Neural cell (in vitro differentiated cells): ENCODE results near the gene PAAF1. TPM values are rescaled to one million over a fixed set of nuclear protein-coding genes. Genes with fewer than 3 reads are reported as not detected.

Source experiments
- H2AFZ ChIP-seq: fragments of 200-600, 300-800 bp; sonication (generic), shearing (Covaris generic); 2 replicates; pipeline ENCODE4 v1.6.0; 2014; ENCODE audit warnings: low read depth, mild to moderate bottlenecking, antibody characterized with exemption, low read length, moderate library complexity
- H3F3A ChIP-seq: fragments of 200-600 bp; shearing (Covaris generic); 2 replicates; pipeline ENCODE4 v1.6.1; 2016; ENCODE audit warnings: mild to moderate bottlenecking, moderate library complexity, mixed read lengths, antibody characterized with exemption, low read length; ENCODE audit not compliant: insufficient read depth, poor library complexity, severe bottlenecking
- H3K27ac ChIP-seq: fragments of 200-600, 300-800 bp; sonication (generic), shearing (Covaris generic); 2 replicates; pipeline ENCODE4 v1.5.1; 2014; ENCODE audit warnings: mild to moderate bottlenecking, low read length, moderate library complexity
- H3K27me3 ChIP-seq: fragments of 300-800, 200-600 bp; sonication (generic), shearing (Covaris generic); 2 replicates; pipeline ENCODE4 v1.6.0; 2014; ENCODE audit warnings: mild to moderate bottlenecking, low read depth, low read length, moderate library complexity; ENCODE audit not compliant: insufficient read depth
- H3K36me3 ChIP-seq: fragments of 300-800, 200-600 bp; sonication (generic), shearing (Covaris generic); 2 replicates; pipeline ENCODE4 v1.5.1; 2014; ENCODE audit warnings: mild to moderate bottlenecking, antibody characterized with exemption, low read length, moderate library complexity; ENCODE audit not compliant: insufficient read depth
- H3K4me2 ChIP-seq: fragments of 300-800, 200-600 bp; sonication (generic), shearing (Covaris generic); 2 replicates; pipeline ENCODE4 v1.6.0; 2014; ENCODE audit warnings: mild to moderate bottlenecking, low read length
- H3K4me3 ChIP-seq: fragments of 300-800, 200-600 bp; sonication (generic), shearing (Covaris generic); 2 replicates; pipeline ENCODE4 v1.5.1; 2014; ENCODE audit warnings: mild to moderate bottlenecking, low read length, moderate library complexity
- H3K79me2 ChIP-seq: fragments of 200-600 bp; shearing (Covaris generic); replicated peaks from 2 replicates; pipeline ENCODE4 v1.6.0; 2014; ENCODE audit warnings: mild to moderate bottlenecking, low read length, moderate library complexity; ENCODE audit not compliant: insufficient read depth
- H3K9ac ChIP-seq: fragments of 300-800, 200-600 bp; sonication (generic), shearing (Covaris generic); 2 replicates; pipeline ENCODE4 v1.6.1; 2016; ENCODE audit warnings: mild to moderate bottlenecking, low read length, mixed read lengths
- H3K9me2 ChIP-seq: fragments of 200-600 bp; shearing (Covaris generic); 2 replicates; pipeline ENCODE4 v1.6.1; 2016; ENCODE audit warnings: mild to moderate bottlenecking, low read length, mixed read lengths; ENCODE audit not compliant: insufficient read depth
- H3K9me3 ChIP-seq: fragments of 200-600, 300-800 bp; sonication (generic), shearing (Covaris generic); 2 replicates; pipeline ENCODE4 v1.6.1; 2016; ENCODE audit warnings: mild to moderate bottlenecking, mixed run types, low read length, moderate library complexity, mixed read lengths
- H4K20me1 ChIP-seq: fragments of 200-600 bp; shearing (Covaris generic); 2 replicates; pipeline ENCODE4 v1.6.1; 2016; ENCODE audit warnings: mild to moderate bottlenecking, mixed run types; ENCODE audit not compliant: insufficient read depth
- CTCF ChIP-seq: fragments of 450-650 bp; IDR thresholded peaks from 2 replicates; pipeline ENCODE4 v1.5.1; 2014; ENCODE audit warnings: antibody characterized with exemption, mild to moderate bottlenecking, moderate library complexity; ENCODE audit not compliant: poor library complexity, severe bottlenecking
- EP300 ChIP-seq: fragments of 450-650 bp; conservative IDR thresholded peaks from 2 replicates; pipeline ENCODE4 v1.6.1; 2014; ENCODE audit warnings: antibody characterized with exemption, mild to moderate bottlenecking, moderate library complexity; ENCODE audit not compliant: poor library complexity, severe bottlenecking
- EZH2 ChIP-seq: fragments of 200-600, 300-800 bp; shearing (Covaris generic), sonication (generic); IDR thresholded peaks from 2 replicates; pipeline ENCODE4 v1.6.1; 2014; ENCODE audit warnings: antibody characterized with exemption, low read length, borderline replicate concordance, mild to moderate bottlenecking; ENCODE audit not compliant: insufficient read depth, poor library complexity, severe bottlenecking
- MXI1 ChIP-seq: fragments of 450-650 bp; conservative IDR thresholded peaks from 2 replicates; pipeline ENCODE4 v1.6.1; 2014; ENCODE audit warnings: antibody characterized with exemption, mild to moderate bottlenecking; ENCODE audit not compliant: poor library complexity, severe bottlenecking
- POLR2AphosphoS5 ChIP-seq: IDR thresholded peaks from 2 replicates; pipeline ENCODE4 v1.6.1; 2012
- RAD21 ChIP-seq: fragments of 450-650 bp; conservative IDR thresholded peaks from 2 replicates; pipeline ENCODE4 v1.6.1; 2014; ENCODE audit warnings: antibody characterized with exemption, mild to moderate bottlenecking, moderate library complexity
- SMC3 ChIP-seq: fragments of 450-650 bp; conservative IDR thresholded peaks from 2 replicates; pipeline ENCODE4 v1.6.1; 2014; ENCODE audit warnings: antibody characterized with exemption, mild to moderate bottlenecking, moderate library complexity; ENCODE audit not compliant: poor library complexity
- TAF1 ChIP-seq: IDR thresholded peaks from 2 replicates; pipeline ENCODE4 v1.6.1; 2012; ENCODE audit warnings: low read depth
- polyA plus RNA-seq: library from polyadenylated mRNA; depleted of rRNA; stranded (reverse); fragments of >200 nt; gene quantifications from 2 replicates; pipeline ENCODE4 v1.2.3, GENCODE V29; 2014
- TF ChIP-seq, protein P1 (sequence below): IDR thresholded peaks from 2 replicates; pipeline ENCODE4 v1.6.1; 2012; ENCODE audit warnings: borderline replicate concordance

Gene PAAF1
- polyA plus RNA-seq, 1 donor from 2014 or later = 80.3 TPM

GRCh38 chr11:73889019-73889418 lies 12.2 kb downstream of the PAAF1 start:
- Histone ChIP-seq H3K9ac (no peak overlapping the region), H3K9me2 (no peaks in the 10 kb centered on the region), H3K27me3 (no peaks in the 10 kb centered on the region), H3K9me3 (no peaks in the 10 kb centered on the region), H3K36me3 (peaks cover 6% of the 10 kb centered on the region), H3K27ac (no peak overlapping the region), H4K20me1 (no peaks in the 10 kb centered on the region), H2AFZ (no peak overlapping the region), H3F3A (no peaks in the 10 kb centered on the region), H3K79me2 (no peaks in the 10 kb centered on the region), H3K4me2 (no peak overlapping the region), H3K4me3 (no peak overlapping the region)
- TF ChIP-seq SMC3 (no peak), MXI1 (no peak), CTCF (no peak), TAF1 (no peak), EP300 (no peak)
- TF ChIP-seq, protein P1, sequence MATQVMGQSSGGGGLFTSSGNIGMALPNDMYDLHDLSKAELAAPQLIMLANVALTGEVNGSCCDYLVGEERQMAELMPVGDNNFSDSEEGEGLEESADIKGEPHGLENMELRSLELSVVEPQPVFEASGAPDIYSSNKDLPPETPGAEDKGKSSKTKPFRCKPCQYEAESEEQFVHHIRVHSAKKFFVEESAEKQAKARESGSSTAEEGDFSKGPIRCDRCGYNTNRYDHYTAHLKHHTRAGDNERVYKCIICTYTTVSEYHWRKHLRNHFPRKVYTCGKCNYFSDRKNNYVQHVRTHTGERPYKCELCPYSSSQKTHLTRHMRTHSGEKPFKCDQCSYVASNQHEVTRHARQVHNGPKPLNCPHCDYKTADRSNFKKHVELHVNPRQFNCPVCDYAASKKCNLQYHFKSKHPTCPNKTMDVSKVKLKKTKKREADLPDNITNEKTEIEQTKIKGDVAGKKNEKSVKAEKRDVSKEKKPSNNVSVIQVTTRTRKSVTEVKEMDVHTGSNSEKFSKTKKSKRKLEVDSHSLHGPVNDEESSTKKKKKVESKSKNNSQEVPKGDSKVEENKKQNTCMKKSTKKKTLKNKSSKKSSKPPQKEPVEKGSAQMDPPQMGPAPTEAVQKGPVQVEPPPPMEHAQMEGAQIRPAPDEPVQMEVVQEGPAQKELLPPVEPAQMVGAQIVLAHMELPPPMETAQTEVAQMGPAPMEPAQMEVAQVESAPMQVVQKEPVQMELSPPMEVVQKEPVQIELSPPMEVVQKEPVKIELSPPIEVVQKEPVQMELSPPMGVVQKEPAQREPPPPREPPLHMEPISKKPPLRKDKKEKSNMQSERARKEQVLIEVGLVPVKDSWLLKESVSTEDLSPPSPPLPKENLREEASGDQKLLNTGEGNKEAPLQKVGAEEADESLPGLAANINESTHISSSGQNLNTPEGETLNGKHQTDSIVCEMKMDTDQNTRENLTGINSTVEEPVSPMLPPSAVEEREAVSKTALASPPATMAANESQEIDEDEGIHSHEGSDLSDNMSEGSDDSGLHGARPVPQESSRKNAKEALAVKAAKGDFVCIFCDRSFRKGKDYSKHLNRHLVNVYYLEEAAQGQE = no peak

DNA sequence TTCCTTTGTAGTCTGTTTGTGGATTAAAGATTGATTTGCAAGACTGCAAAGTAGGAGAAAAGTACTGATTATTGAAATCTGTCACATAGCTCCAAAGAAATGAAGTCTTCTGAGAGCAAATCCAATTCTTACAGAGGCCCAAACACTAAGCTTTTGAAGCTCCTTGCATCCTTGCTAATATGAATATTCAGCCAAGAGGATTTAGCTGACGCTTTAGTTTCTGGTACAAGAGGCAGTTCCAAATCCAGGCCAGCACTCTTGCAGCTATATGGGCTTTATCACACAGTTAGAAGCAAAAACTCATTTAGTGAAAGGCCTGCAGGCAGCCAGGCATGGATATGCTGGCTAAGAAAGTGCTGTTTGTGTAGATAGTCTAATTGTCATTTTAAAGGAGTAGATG lies 12.7 kb downstream of the PAAF1 start:
- Histone ChIP-seq H3K9me3 (no peaks in the 10 kb centered on the region), H3K36me3 (peaks cover 6% of the 10 kb centered on the region), H3K27ac (no peak overlapping the region), H3K4me2 (no peak overlapping the region), H3F3A (no peaks in the 10 kb centered on the region), H3K9ac (no peak overlapping the region), H2AFZ (no peak overlapping the region), H3K4me3 (no peak overlapping the region), H3K9me2 (no peaks in the 10 kb centered on the region), H4K20me1 (no peaks in the 10 kb centered on the region), H3K27me3 (no peaks in the 10 kb centered on the region), H3K79me2 (no peaks in the 10 kb centered on the region)
- TF ChIP-seq RAD21 (no peak), EZH2 (no peak), TAF1 (no peak), SMC3 (no peak), CTCF (no peak), EP300 (no peak), MXI1 (no peak), POLR2AphosphoS5 (no peak)
- TF ChIP-seq, protein P1 = no peak
